Keratinocyte (primary cell): Measurements from ENCODE around the gene TCEANC2. TPM values are rescaled to one million over a fixed set of nuclear protein-coding genes. Genes with fewer than 3 reads are reported as not detected.

Experiments used
- DNase-seq: peaks from one replicate; pipeline ENCODE4 v3.0.0-alpha.2; 2011; ENCODE audit warnings: low read depth, missing footprints, low spot score
- FAIRE-seq: peaks from 2 replicates; lab custom pipeline; 2011; peaks lifted over from hg19 to GRCh38; lab: Jason Lieb, UNC
- H2AFZ ChIP-seq: 2 replicates; pipeline ENCODE4 v1.6.0; 2012; ENCODE audit warnings: low read length, control low read depth, inconsistent platforms; ENCODE audit not compliant: control insufficient read depth
- H3K27ac ChIP-seq: 2 replicates; pipeline ENCODE4 v1.5.1; 2011; ENCODE audit warnings: low read length; ENCODE audit not compliant: control insufficient read depth, insufficient read depth
- H3K27me3 ChIP-seq: 3 replicates; pipeline ENCODE4 v1.6.0; 2011; ENCODE audit warnings: low read length; ENCODE audit not compliant: control insufficient read depth, insufficient read depth; ENCODE audit errors: extremely low read depth
- H3K36me3 ChIP-seq, 2 experiments: 2 replicates in 1 of 2; 3 replicates in 1 of 2; pipeline ENCODE4 v1.5.1; 2011; ENCODE audit warnings: low read length in 2 of 2, mild to moderate bottlenecking in 1 of 2; ENCODE audit not compliant: control insufficient read depth in 2 of 2, insufficient read depth in 2 of 2; ENCODE audit errors: extremely low read depth in 1 of 2
- H3K4me1 ChIP-seq: 3 replicates; pipeline ENCODE4 v1.5.1; 2011; ENCODE audit warnings: low read length; ENCODE audit not compliant: control insufficient read depth, insufficient read depth; ENCODE audit errors: extremely low read depth
- H3K4me2 ChIP-seq: 3 replicates; pipeline ENCODE4 v1.6.0; 2011; ENCODE audit warnings: low read depth, low read length; ENCODE audit not compliant: control insufficient read depth, insufficient read depth; ENCODE audit errors: extremely low read depth
- H3K4me3 ChIP-seq, 3 experiments: fragments of 200-600 bp in 1 of 3; sonication (generic) in 1 of 3; 2 replicates in 2 of 3; 3 replicates in 1 of 3; pipeline ENCODE4 v1.5.1; 2011 to 2016; ENCODE audit warnings: low read length in 3 of 3, mild to moderate bottlenecking in 3 of 3, control low read depth in 2 of 3, inconsistent platforms in 1 of 3, low read depth in 1 of 3, mixed read lengths in 1 of 3, mixed run types in 1 of 3, moderate library complexity in 1 of 3; ENCODE audit not compliant: control insufficient read depth in 2 of 3, insufficient read depth in 2 of 3; ENCODE audit errors: extremely low read depth in 1 of 3
- H3K79me2 ChIP-seq: 2 replicates; pipeline ENCODE4 v1.6.0; 2012; ENCODE audit warnings: low read length; ENCODE audit not compliant: control insufficient read depth, insufficient read depth
- H3K9ac ChIP-seq: 3 replicates; pipeline ENCODE4 v1.6.0; 2011; ENCODE audit warnings: low read length; ENCODE audit not compliant: control insufficient read depth, insufficient read depth; ENCODE audit errors: extremely low read depth
- H3K9me1 ChIP-seq: 3 replicates; pipeline ENCODE4 v1.6.0; 2011; ENCODE audit warnings: low read length; ENCODE audit not compliant: control insufficient read depth, insufficient read depth; ENCODE audit errors: extremely low read depth
- H3K9me3 ChIP-seq: 2 replicates; pipeline ENCODE4 v1.5.1; 2012; ENCODE audit warnings: low read depth, low read length; ENCODE audit not compliant: control insufficient read depth
- H4K20me1 ChIP-seq: 3 replicates; pipeline ENCODE4 v1.6.0; 2011; ENCODE audit warnings: low read length; ENCODE audit not compliant: control insufficient read depth, insufficient read depth; ENCODE audit errors: extremely low read depth
- CTCF ChIP-seq, 3 experiments: IDR thresholded peaks in 1 of 3; conservative IDR thresholded peaks in 1 of 3; optimal IDR thresholded peaks in 1 of 3; 2 replicates in 2 of 3; 3 replicates in 1 of 3; pipeline versions ENCODE3 to v1.5.1; 2011; ENCODE audit warnings: low read length in 3 of 3, mild to moderate bottlenecking in 3 of 3, moderate library complexity in 2 of 3, control low read depth in 1 of 3, inconsistent platforms in 1 of 3; ENCODE audit not compliant: insufficient read depth in 2 of 3; ENCODE audit errors: extremely low read depth in 1 of 3
- EZH2 ChIP-seq: IDR thresholded peaks from one replicate; pipeline ENCODE4 v1.6.1; 2012; ENCODE audit warnings: inconsistent platforms, mild to moderate bottlenecking, low read length, moderate library complexity
- dilution Hi-C: fragments of 300-500 bp; cut with MboI; formaldehyde crosslinking; loops from one replicate; pipeline ENCODE4 v1.7.0; 2020; ENCODE audit warnings: low sequenced_read_pairs; ENCODE audit not compliant: extremely low pct_ligation_motif_present
- polyA plus RNA-seq, 5 experiments: library from polyadenylated mRNA; depleted of rRNA in 3 of 5; stranded (reverse) in 3 of 5; stranded (forward) in 1 of 5; unstranded in 1 of 5; fragments of >200 nt; gene quantifications; 1 replicate in 1 of 5; 2 replicates in 3 of 5; 3 replicates in 1 of 5; pipeline versions ENCODE4 v1.2.1 to v1.2.3, GENCODE V29; 2011 to 2012; ENCODE audit warnings: missing spikeins in 2 of 5, low read depth in 1 of 5, low replicate concordance in 1 of 5

TCEANC2 gene
- polyA plus RNA-seq, 1 donor (not counting 4 experiments of a cell fraction or from before 2014, with no cell fraction given): 4.3 TPM

- Histone ChIP-seq H3K4me3 (no peak overlapping the region), H3K9ac (no peak overlapping the region), H2AFZ (no peak overlapping the region), H3K4me1 (no peaks in the 10 kb centered on the region), H3K79me2 (no peaks in the 10 kb centered on the region), H3K9me3 (no peaks in the 10 kb centered on the region), H3K27ac (no peak overlapping the region), H3K9me1 (no peaks in the 10 kb centered on the region), H4K20me1 (no peaks in the 10 kb centered on the region), H3K4me2 (no peak overlapping the region), H3K36me3 (peaks cover 3% of the 10 kb centered on the region in 2 experiments), H3K27me3 (no peaks in the 10 kb centered on the region)
- no peak for DNase-seq
- TF ChIP-seq CTCF (optimal IDR thresholded peaks at IDR 0.05 in 1 of 3, IDR thresholded peaks at IDR 0.05 in 1 of 3, conservative IDR thresholded peaks at IDR 0.05 in 1 of 3; ENCODE audit: extremely low read depth in 1 of 3, insufficient read depth in 2 of 3, low read length in 3 of 3) (peak in 2 of 3 experiments; percentile 52 to 71), EZH2 (no peak)
- FAIRE-seq: no peak
- dilution Hi-C loops: no loop called here
These were observed 16.9 kb downstream of the TCEANC2 start for GRCh38 chr1:54070171-54070837.

- no peak for TF ChIP-seq CTCF (optimal IDR thresholded peaks at IDR 0.05 in 1 of 3, IDR thresholded peaks at IDR 0.05 in 1 of 3, conservative IDR thresholded peaks at IDR 0.05 in 1 of 3; ENCODE audit: extremely low read depth in 1 of 3, insufficient read depth in 2 of 3, low read length in 3 of 3)
- no peak for TF ChIP-seq EZH2
- Histone ChIP-seq H3K4me3 (no peak overlapping the region), H3K9me1 (no peaks in the 10 kb centered on the region), H3K9ac (no peak overlapping the region), H3K9me3 (no peaks in the 10 kb centered on the region), H3K79me2 (no peaks in the 10 kb centered on the region), H2AFZ (no peak overlapping the region), H3K27me3 (no peaks in the 10 kb centered on the region), H4K20me1 (no peaks in the 10 kb centered on the region), H3K36me3 (peaks cover 0 to 3% of the 10 kb centered on the region in 2 experiments), H3K27ac (no peak overlapping the region), H3K4me1 (peaks cover 3% of the 10 kb centered on the region), H3K4me2 (no peak overlapping the region)
- FAIRE-seq (no peak), DNase-seq (no peak)
- dilution Hi-C loops: no loop called here
These were observed 24.0 kb downstream of the TCEANC2 start for GRCh38 chr1:54077359-54077758.
